NB4 (cell line): Measurements from ENCODE around the gene SH3GL1.

Source experiments
- DNase-seq: peaks from one replicate; pipeline ENCODE4 v3.0.0; 2010; ENCODE audit warnings: low read depth
- H3K4me3 ChIP-seq: one replicate; pipeline ENCODE4 v1.5.1; 2011; ENCODE audit warnings: mild to moderate bottlenecking, low read depth, low read length, moderate library complexity
- CTCF ChIP-seq: IDR thresholded peaks from one replicate; pipeline ENCODE4 v1.5.1; 2012; ENCODE audit warnings: low read depth, low read length
- MAX ChIP-seq: IDR thresholded peaks from 2 replicates; pipeline ENCODE4 v1.6.1; 2011; ENCODE audit warnings: low read depth, low read length
- MYC ChIP-seq: IDR thresholded peaks from 2 replicates; pipeline ENCODE4 v1.6.1; 2011; ENCODE audit warnings: low read depth, low read length
- POLR2A ChIP-seq: IDR thresholded peaks from 2 replicates; pipeline ENCODE4 v1.6.1; 2011; ENCODE audit warnings: mild to moderate bottlenecking; ENCODE audit not compliant: insufficient read length; ENCODE audit errors: extremely low read depth

SH3GL1 gene

GRCh38 chr19:4316956-4317355, 83.4 kb downstream of the SH3GL1 start:
- DNase-seq: no peak
- no peak overlapping the region for H3K4me3 ChIP-seq
- no peak for TF ChIP-seq MAX
- TF ChIP-seq POLR2A: no peak
- TF ChIP-seq MYC: no peak
- no peak for TF ChIP-seq CTCF

- H3K4me3 ChIP-seq: no peak overlapping the region
- no peak for DNase-seq
- TF ChIP-seq POLR2A (no peak), MAX (no peak), CTCF (no peak), MYC (no peak)
Measured at GRCh38 chr19:4313847-4314490, 86.4 kb downstream of the SH3GL1 start.
